GM10266 (cell line): ENCODE results near the gene SCAMP2.

Source experiments
- DNase-seq: peaks from one replicate; pipeline ENCODE4 v3.0.0; 2012; ENCODE audit errors: extremely low spot score
- TF ChIP-seq, protein P1 (sequence below): IDR thresholded peaks from 2 replicates; pipeline ENCODE4 v1.5.1; 2012; ENCODE audit warnings: mild to moderate bottlenecking, low read depth; ENCODE audit not compliant: control insufficient read depth, insufficient read depth; ENCODE audit errors: missing control alignments

Gene SCAMP2

DNA sequence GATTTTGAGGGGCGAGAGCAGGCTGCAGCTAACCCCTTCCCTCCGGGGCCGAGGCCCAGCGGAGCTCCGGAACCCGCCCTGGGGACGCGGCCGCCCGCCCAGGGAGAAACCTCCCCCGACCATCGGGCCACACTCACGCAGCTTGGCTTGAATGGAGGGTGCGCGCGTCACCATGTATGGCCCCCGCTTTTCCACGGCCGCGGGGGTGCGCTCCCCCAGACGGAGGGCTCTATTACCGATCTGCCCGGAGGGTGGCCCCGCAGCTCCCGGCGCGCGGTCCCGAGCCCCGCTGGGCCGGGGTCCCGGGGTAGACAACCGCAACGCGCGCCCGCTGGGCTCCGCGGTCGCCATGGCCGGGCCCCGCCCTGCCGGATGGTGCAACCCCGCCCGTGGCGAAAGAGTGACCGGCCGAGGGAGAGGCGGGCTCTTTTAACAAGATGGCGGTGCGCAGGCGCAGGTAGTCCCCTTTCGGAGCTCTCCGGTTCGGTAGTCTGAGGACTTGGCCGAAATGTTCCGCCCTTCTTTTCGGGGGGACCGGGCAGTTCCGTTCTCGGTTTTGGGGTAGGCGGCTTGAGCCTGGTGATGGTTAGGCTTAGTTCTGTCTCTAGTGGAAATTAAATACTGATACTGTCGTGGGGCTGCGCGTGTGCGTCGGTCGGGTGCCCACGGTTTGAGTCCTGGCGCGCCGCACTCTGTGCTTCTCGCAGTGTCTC, 33.4 kb upstream of the SCAMP2 start, which contains the start of gene FAM219B:
TSS of gene FAM219B (minus strand) at position 402 of the 713 bp plus-strand sequence. CDS start at position 351, 51 bp downstream.
- TF ChIP-seq, protein P1, sequence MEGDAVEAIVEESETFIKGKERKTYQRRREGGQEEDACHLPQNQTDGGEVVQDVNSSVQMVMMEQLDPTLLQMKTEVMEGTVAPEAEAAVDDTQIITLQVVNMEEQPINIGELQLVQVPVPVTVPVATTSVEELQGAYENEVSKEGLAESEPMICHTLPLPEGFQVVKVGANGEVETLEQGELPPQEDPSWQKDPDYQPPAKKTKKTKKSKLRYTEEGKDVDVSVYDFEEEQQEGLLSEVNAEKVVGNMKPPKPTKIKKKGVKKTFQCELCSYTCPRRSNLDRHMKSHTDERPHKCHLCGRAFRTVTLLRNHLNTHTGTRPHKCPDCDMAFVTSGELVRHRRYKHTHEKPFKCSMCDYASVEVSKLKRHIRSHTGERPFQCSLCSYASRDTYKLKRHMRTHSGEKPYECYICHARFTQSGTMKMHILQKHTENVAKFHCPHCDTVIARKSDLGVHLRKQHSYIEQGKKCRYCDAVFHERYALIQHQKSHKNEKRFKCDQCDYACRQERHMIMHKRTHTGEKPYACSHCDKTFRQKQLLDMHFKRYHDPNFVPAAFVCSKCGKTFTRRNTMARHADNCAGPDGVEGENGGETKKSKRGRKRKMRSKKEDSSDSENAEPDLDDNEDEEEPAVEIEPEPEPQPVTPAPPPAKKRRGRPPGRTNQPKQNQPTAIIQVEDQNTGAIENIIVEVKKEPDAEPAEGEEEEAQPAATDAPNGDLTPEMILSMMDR: no peak
- DNase-seq: peak; percentile 96

DNA sequence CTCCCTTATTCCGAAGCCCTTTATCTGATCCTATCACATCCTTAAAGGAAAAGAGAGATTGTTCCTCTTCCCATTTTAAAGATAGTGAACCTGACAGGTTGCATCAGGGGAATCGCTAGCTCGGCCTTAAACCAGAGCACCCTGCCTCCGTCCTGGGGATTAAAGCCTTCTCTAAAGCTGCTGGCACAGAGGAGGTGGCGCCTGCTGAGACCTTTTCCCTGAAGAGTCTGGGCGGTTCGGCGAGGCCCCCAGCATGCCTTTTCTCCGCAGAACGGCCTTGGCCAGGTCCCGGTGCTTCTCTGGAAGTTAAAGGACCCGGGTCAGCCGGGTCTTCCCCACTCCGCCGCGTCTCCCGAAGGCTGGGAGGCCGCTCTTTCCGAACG, 32.9 kb upstream of the SCAMP2 start:
- no peak for DNase-seq
- TF ChIP-seq, protein P1: no peak

DNA sequence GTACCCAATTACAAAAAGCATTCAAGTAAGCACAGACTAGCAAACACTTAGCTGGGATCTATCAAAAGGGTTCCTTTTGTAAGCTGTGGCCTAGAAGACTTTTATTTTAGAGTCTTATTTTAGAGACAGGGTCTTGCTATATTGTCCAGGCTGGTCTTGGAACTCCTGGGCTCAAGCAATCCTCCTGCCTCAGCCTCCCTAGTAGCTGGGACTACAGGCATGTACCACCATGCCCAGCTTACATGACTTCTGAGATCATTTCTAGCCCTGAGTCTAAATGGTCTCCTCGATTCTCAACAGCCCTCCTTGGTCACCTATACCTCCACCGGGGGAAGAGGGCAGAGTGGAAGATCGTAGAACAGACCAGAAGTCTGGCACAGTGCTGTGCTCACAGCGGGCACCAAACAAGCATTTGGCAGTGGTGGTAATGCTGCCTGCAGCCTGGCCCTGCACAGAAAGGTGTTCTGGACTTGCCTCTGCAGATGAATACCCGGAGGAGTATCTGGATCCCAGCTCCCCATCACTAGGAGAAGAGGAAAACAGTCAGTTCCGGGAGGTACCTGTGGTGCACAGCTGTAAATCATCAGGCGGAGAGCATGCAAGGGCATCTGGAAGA, 31.1 kb upstream of the SCAMP2 start:
- no peak for DNase-seq
- TF ChIP-seq, protein P1: no peak

DNA sequence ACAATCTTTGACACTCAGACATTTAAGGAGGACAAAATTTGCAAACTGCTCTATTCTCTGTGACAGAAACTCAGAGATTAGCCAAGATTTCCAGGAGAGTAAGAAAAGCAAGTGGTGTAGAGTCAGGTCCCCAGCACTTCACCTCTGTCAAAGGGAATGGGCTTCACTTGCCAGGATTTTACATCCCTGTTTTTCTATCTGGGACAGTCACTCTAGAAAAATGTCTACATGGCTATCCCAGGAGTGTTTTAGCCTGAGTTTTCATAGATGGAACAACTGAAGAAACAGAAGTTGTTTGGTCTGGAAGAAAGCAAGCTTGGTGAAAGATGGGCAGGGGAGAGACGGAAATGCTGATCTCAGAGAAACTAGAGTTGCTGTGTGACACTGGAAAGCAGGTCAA, 30.5 kb upstream of the SCAMP2 start:
- no peak for DNase-seq
- TF ChIP-seq, protein P1: no peak

DNA sequence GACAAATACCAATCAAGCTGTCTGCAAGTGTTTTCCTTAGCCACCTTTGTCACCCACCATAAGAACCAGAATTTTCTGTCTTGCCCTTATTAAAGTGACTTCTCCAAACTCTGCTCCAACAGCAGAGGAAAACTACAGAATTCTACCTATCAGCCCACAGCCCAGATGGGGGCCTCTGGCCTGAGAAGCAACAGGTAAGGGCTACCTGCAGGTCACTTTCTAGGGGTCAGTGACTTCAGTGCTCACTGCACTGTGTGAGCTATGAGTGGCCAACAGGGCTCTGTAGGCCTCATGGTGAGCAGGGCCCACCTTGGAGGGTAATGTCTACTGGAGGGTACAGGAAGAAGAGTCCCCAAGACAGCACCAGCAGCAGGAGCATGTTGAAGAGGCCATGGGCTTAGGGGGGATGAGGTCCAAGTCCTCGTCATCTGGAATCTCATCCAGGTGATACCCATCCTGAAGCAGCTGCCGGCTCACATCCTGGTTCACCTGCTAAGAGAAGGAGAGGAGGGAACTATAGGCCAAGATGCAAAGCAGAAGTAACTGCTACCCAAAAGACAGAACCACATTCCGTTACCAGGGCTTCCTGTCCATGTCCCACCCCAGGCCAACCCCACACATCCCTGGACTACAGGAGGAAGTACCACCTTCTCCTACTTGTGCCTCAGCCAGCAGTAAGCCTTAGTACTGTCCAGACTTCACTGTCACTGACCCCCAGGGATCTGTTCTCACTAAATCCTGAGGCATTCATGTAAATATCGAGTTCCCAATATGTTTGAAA, 29.3 kb upstream of the SCAMP2 start:
- no peak for DNase-seq
- TF ChIP-seq, protein P1: no peak

DNA sequence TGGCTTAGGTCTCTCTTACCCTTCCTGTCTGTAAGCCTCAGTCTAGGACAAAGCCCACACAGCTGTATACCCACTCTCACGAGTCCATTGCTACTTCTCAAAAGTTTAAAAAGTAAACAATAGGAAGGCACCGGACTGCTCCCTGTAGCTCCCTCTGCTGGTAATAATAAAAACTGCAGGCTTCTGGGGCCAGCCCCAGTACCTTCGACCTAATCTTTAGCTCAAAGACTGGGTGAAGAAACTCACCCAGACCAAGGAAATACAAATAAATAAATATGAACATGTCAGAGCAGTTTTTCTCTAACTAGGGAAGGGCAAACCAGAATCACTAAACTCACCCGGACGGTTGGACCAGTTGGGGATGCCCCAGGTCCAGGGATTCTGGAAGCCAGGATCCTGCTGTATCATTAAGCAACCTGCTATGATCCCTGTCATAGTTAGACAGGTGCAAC, 28.5 kb upstream of the SCAMP2 start:
- TF ChIP-seq, protein P1: peak; percentile 71
- DNase-seq: peak; percentile 78

DNA sequence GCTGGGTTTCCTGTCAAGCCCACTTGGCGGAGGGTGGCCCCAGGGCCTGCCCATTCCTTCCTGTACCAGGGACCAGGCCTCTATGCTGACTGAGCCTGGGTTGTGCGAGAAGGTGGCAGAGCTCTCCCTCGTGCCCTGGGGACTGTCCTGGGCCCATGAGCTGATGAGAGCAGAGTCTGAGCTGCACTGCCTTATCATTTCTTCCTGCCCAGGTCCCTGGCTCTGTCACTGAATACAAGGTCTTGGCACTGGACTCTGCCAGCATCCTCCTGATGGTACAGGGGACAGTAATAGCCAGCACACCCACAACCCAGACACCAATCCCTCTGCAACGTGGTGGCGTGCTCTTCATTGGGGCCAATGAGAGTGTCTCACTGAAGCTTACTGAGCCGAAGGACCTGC, 24.1 kb upstream of the SCAMP2 start:
- TF ChIP-seq, protein P1: no peak
- no peak for DNase-seq
